Measurements from ENCODE around the gene VIPAS39. TPM values are rescaled to one million over a fixed set of nuclear protein-coding genes. Genes with fewer than 3 reads are reported as not detected.

VIPAS39 gene
- polyA plus RNA-seq, 1 donor, result 26.0 TPM

Other genes with a start within 250 kb of the VIPAS39 start
- 3.1 TPM for gene NGB, start 186.4 kb downstream of the VIPAS39 start, polyA plus RNA-seq
- gene POMT2, start 136.7 kb downstream of the VIPAS39 start, polyA plus RNA-seq, result 17.2 TPM
- 28.8 TPM for gene GSTZ1, start 136.6 kb downstream of the VIPAS39 start, polyA plus RNA-seq
- 14.7 TPM for gene TMED8, start 80.5 kb downstream of the VIPAS39 start, polyA plus RNA-seq
- gene SAMD15, start 80.2 kb downstream of the VIPAS39 start, polyA plus RNA-seq, result 1.6 TPM
- 0.84 TPM for gene NOXRED1, start 34.1 kb downstream of the VIPAS39 start, polyA plus RNA-seq
- gene AHSA1, start 492 bp upstream of the VIPAS39 start, polyA plus RNA-seq, result 119 TPM
- gene ISM2, start 41.2 kb upstream of the VIPAS39 start, polyA plus RNA-seq, result 0.07 TPM
- gene SPTLC2, start 159.0 kb upstream of the VIPAS39 start, polyA plus RNA-seq, result 17.4 TPM